Chondrocyte (in vitro differentiated cells): ENCODE results near the gene TBC1D5. TPM values are rescaled to one million over a fixed set of nuclear protein-coding genes. Genes with fewer than 3 reads are reported as not detected.

Experiments
- DNase-seq: peaks from one replicate; pipeline ENCODE4 v3.0.0; 2021; ENCODE audit warnings: mixed read lengths, low spot score
- H3K27ac Mint-ChIP-seq: one replicate; pipeline ENCODE4 v1.8.0; 2021; ENCODE audit warnings: mild to moderate bottlenecking, moderate library complexity, mixed read lengths; ENCODE audit not compliant: unreplicated experiment
- H3K27me3 Mint-ChIP-seq: 2 replicates; pipeline ENCODE4 v1.8.0; 2021; ENCODE audit warnings: low read depth, mixed read lengths
- H3K36me3 Mint-ChIP-seq: 2 replicates; pipeline ENCODE4 v1.8.0; 2021; ENCODE audit warnings: low read depth, mixed read lengths
- H3K4me1 Mint-ChIP-seq: 2 replicates; pipeline ENCODE4 v1.8.0; 2021; ENCODE audit warnings: low read depth, mild to moderate bottlenecking, mixed read lengths
- H3K4me3 Mint-ChIP-seq: one replicate; pipeline ENCODE4 v1.8.0; 2021; ENCODE audit warnings: mild to moderate bottlenecking, moderate library complexity, mixed read lengths; ENCODE audit not compliant: unreplicated experiment
- H3K9me3 Mint-ChIP-seq: 2 replicates; pipeline ENCODE4 v1.8.0; 2021; ENCODE audit warnings: low read depth, mixed read lengths
- CTCF ChIP-seq: fragments of 200-600 bp; sonication (generic); IDR thresholded peaks from 2 replicates; pipeline ENCODE4 v1.5.0; 2021; ENCODE audit warnings: antibody characterized with exemption, mild to moderate bottlenecking, moderate library complexity
- total RNA-seq: library from RNA; stranded (reverse); gene quantifications from 3 replicates; pipeline ENCODE4 v1.2.1, GENCODE V29; 2021

TBC1D5 gene
- total RNA-seq, 1 donor from 2014 or later = 44.6 TPM

- TF ChIP-seq CTCF = no peak
- no peak for DNase-seq
- Mint-ChIP-seq H3K27ac (no peak overlapping the region), H3K27me3 (no peaks in the 10 kb centered on the region), H3K9me3 (no peaks in the 10 kb centered on the region), H3K4me3 (no peak overlapping the region), H3K36me3 (no peaks in the 10 kb centered on the region), H3K4me1 (peaks cover 8% of the 10 kb centered on the region)
Measured at GRCh38 chr3:17551895-17552294, 190.5 kb downstream of the TBC1D5 start.

DNA sequence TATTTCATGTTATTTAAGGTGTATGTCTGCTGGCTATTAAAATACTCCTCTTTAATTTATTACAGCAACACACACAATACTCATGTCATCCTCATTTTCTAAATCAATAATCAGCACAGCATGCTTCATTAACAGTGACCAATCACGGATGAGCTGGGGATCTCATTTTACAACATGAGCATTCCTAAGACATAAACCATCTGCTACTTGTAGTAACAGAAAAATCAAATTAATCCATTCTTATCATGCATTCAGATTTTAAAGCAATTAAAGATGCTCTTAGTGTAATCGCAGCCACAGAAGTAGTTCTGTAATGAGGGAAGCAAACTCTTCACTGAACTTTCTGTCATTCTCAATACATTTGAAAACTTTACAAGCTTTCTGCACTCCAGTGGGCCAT is 191.1 kb downstream of the TBC1D5 start:
- H3K4me3 Mint-ChIP-seq = no peak overlapping the region
- H3K27me3 Mint-ChIP-seq = no peaks in the 10 kb centered on the region
- H3K4me1 Mint-ChIP-seq = peaks cover 8% of the 10 kb centered on the region
- no peaks in the 10 kb centered on the region for H3K36me3 Mint-ChIP-seq
- no peak for TF ChIP-seq CTCF
- H3K9me3 Mint-ChIP-seq = no peaks in the 10 kb centered on the region
- no peak for DNase-seq
- H3K27ac Mint-ChIP-seq = no peak overlapping the region

DNA sequence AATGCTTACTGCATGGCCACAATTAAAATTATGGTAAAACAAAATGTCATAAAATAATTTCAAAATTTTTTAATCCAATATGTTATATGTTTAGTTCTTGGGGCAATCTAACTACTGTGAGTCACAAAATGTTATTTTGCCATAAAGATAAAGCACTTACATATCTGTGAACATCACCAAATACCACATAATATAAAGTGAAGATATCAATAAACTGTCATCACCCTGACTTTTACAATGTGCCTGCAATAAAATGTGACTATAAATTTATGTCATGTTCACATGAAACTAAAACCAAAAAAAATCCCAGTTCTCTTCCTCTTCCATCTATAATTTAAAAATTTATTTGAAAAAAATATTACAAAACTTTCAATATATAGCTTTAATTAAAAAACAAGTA is 191.8 kb downstream of the TBC1D5 start:
- DNase-seq = no peak
- H3K4me1 Mint-ChIP-seq = peaks cover 8% of the 10 kb centered on the region
- H3K36me3 Mint-ChIP-seq = no peaks in the 10 kb centered on the region
- H3K27ac Mint-ChIP-seq = no peak overlapping the region
- no peak overlapping the region for H3K4me3 Mint-ChIP-seq
- TF ChIP-seq CTCF = no peak
- H3K27me3 Mint-ChIP-seq = no peaks in the 10 kb centered on the region
- H3K9me3 Mint-ChIP-seq = no peaks in the 10 kb centered on the region

DNA sequence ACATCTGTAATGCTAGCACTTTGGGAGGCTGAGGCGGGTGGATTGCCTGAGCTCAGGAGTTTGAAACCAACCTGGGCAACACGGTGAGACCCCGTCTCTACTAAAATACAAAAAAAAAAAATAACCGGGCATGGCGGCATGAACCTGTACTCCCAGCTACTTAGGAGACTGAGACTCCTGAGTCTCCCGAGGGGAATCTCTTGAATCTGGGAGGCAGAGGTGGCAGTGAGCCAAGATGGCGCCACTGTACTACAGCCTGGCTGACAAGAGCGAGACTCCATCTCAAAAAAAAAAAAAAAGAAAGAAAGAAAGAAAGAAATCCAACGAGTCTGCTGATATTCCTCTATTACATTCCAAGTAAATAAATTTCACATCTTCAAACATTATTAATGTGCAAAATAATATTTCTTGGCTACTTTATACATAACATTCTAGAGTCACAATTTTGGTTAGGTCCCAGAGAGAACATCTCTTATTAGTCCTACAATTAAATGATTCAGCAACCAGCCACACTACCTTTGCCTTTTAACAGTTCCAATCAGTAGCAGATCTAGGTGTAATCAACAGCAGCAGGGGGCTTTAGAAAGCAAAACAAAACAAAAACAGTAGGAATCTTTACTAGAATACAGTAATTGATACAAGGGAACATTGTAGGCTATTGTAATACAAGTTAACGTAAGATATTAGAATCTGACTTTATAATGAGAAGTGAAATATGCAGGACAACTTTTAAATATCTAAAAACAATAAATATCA is 195.8 kb downstream of the TBC1D5 start:
- Mint-ChIP-seq H3K27ac (no peak overlapping the region), H3K27me3 (no peaks in the 10 kb centered on the region), H3K4me3 (no peak overlapping the region), H3K4me1 (peaks cover 3% of the 10 kb centered on the region), H3K36me3 (no peaks in the 10 kb centered on the region), H3K9me3 (no peaks in the 10 kb centered on the region)
- no peak for TF ChIP-seq CTCF
- DNase-seq = no peak

- H3K4me1 Mint-ChIP-seq = peaks cover 3% of the 10 kb centered on the region
- H3K36me3 Mint-ChIP-seq = peaks cover 1% of the 10 kb centered on the region
- H3K27ac Mint-ChIP-seq = no peak overlapping the region
- no peaks in the 10 kb centered on the region for H3K9me3 Mint-ChIP-seq
- no peak overlapping the region for H3K4me3 Mint-ChIP-seq
- no peak for DNase-seq
- peak; percentile 69 for TF ChIP-seq CTCF
- H3K27me3 Mint-ChIP-seq = no peaks in the 10 kb centered on the region
Measured at GRCh38 chr3:17544632-17545031, 197.8 kb downstream of the TBC1D5 start.
